HG03139 (cell line): ENCODE measurements around the gene DCC.

Experiments
- ATAC-seq: cut with Tn5 transposase; IDR thresholded peaks from one replicate; pipeline ENCODE4 v1.9.1; 2021; ENCODE audit not compliant: unreplicated experiment

DCC gene

GRCh38 chr18:52582061-52582460 lies 242.1 kb downstream of the DCC start:
- no peak for ATAC-seq

DNA sequence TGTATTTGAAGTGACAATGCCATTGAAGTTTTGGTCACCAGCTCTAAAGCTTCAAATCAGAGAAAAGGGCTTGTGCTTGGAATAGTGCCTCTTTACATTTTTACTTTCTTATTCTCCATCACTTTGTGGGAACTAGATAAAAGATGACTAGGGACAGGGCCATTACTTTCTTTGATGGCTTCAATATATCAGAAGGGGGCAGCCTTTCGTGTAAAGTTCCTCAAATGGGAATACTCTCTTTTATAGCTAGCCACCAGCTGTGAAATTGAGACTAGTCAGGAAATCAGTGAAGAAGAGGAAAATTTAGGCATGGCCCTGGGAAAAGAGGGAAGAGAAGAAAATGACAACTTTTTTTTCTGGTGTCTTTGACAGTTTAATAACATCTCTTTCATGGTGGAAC lies 242.5 kb downstream of the DCC start:
- no peak for ATAC-seq

- no peak for ATAC-seq
These were observed 248.9 kb downstream of the DCC start for GRCh38 chr18:52588931-52589330.

GRCh38 chr18:52596748-52597435 lies 256.9 kb downstream of the DCC start:
- ATAC-seq, result no peak

- ATAC-seq, result no peak
These were observed 258.9 kb downstream of the DCC start for GRCh38 chr18:52598921-52599320.

DNA sequence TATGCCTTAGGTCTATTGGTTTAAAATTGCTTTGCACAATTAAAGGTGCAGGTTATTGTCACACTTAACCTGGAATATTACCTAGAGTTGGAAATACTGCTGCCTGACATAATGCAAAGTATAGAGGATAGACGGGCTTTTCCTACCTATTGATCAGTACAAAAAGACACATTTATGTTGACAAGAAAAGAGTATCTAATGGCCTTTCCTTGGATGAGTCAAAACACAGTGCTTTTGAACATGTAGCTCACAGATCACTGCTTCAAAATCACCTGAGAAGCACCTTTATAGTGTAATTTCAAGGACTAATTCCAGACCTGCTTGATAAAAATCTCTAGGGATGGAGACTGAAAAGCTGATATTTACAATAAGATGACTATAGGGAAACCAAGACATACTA lies 262.8 kb downstream of the DCC start:
- no peak for ATAC-seq

DNA sequence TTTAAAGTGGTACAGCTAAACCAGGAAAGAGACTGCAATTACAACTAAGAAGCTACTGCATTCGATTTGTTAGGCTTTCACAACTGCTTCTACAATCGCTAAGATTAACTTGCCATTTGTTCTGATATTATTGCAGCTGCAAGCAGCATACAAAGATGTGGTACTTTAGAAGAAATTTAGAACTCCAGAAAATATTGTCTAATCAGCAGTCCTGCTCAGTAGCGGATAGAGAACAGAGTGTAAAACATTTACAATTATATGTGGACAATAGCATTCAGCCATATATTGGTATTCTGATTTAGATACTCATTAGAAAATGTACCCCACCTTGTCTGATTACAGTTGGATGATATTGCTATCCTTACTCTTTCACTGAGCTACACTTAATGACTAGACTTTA lies 265.3 kb downstream of the DCC start:
- ATAC-seq, result no peak

DNA sequence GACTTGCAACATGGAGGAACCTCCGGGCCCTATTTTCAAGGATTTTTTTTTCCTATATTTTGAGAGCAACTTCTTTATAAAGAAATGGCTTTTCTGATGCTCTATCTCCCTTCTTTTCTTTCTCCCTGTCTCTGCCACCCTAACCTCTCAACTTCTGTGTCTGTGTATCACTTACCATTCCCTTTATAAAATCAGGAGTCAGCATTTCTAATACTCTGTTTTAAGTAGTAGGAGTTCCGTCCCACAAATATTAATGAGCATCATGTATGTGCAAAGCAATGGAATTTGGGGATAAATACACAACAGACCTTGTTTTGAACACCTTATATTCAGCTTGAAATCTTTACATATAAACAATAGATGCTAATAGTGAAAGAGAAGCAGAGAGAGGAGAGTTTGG lies 268.0 kb downstream of the DCC start:
- no peak for ATAC-seq

DNA sequence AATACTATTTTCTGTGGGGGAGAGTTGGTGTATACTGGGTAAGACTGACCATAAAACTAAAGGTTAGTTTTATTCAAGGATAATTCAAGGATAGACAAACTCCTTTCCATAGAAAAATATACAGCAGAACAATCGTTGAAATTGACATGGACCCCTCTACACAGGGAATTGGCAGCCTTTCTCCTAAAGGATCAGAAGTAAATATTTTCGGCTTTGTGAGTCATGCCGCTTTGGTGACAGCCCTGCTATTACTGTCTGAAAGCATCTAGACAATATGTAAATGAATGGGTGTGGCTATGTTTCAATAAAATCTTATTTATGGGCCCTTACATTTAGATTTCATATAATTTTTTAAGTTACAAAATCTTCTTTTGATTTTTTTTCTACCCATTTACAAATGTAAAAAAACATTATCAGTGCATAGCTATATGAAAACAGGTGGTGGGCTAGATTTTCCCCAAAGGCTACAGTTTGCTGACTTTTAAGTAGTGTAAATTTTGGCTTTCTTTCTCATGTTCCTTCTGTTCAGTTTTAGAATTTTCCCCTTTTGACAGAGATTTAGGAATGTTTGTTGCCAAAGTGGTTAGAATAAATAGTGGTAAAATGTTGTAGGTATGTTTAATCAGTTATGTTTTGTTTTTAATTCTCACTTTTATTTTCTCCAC lies 270.6 kb downstream of the DCC start:
- ATAC-seq, result no peak

DNA sequence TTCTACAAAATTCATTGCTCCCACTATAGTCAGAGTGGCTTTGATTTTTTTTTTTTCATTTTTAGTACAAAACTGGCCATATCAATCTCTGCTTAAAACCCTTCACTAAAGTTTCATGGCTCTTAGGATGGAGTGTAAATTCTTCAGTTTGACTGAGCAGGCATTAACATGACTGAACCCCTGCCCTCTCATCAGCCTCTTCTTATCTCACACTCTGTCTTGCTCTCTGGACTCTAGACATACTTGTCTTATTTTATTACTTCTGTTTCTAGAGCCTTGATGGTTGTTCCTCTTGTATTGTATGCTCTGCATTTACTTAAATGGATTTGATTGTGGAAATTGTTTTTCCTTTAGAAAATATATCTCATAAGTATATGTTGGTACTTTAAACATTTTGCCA lies 272.4 kb downstream of the DCC start:
- ATAC-seq, result no peak

GRCh38 chr18:52615321-52615720 lies 275.3 kb downstream of the DCC start:
- no peak for ATAC-seq

DNA sequence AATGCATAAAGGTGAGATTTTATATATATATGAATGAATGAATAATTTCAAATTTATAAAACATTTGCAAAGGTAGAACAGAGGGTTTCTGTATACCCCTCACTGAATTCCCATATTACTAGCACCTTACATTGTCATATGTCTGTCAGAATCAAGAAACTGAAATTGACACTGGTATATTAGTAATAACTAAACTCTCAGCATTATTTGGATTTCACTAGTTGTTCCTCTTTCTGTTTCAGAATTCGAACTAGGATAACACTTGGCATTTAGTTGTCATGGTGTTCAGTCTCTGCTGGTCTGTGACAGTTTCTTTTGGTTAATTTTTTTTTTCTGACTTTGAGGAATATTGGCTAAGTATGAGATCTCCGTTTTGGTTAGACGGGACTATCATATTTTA lies 275.9 kb downstream of the DCC start:
- no peak for ATAC-seq

DNA sequence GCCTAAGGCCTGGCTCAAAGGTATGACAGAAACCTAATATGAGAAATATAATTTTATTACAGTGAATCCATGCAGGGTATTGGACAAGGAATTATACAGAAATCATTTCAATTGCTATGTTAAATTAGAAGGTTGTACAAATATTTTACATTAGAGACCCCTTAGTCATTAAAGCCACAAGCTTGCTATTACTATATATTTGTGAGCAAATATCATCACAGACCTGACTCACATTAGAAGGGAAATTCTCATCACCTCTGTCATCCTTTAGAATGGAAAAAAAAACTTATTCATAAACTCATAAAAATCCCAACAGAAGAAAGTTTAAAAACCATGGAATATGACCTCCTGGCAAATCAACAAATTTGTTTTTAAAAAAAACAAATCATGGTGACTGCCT lies 277.9 kb downstream of the DCC start:
- no peak for ATAC-seq

GRCh38 chr18:52620926-52621439 lies 281.0 kb downstream of the DCC start:
- ATAC-seq, result no peak

DNA sequence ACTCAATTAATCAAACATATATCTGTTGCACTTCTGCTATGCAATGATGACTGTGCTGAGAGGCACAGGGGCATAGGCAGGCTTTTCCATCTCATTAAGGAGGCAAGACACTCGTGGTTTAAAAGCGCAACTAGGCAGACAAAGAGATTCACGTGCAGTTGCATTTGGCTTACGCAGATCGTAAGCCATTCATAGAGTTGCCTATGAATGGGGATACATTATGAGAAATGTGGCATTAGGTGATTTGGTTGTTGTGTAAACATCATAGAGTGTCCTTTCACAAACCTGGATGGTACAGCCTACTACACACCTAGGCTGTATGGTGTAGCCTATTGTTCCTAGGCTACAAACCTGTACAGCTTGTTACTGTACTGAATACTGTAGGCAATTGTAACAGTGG lies 284.7 kb downstream of the DCC start:
- ATAC-seq, result no peak

DNA sequence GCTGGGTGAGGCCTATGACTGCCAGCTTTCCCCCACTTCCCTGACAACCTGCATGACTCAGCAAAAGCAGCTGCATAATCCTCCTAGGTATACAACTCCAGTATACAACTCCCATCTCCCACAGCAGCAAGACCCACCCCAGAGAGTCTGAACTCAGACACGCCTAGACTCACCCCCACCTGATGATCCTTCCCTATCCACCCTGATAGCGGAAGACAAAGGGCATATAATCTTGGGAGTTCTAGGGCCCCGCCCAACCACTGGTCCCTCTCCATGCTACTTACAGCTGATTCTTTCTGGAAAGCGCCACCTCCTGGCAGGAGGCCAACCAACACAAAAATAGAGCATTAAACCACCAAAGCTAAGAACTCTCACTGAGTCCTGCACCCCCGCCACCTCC lies 296.5 kb downstream of the DCC start:
- no peak for ATAC-seq

DNA sequence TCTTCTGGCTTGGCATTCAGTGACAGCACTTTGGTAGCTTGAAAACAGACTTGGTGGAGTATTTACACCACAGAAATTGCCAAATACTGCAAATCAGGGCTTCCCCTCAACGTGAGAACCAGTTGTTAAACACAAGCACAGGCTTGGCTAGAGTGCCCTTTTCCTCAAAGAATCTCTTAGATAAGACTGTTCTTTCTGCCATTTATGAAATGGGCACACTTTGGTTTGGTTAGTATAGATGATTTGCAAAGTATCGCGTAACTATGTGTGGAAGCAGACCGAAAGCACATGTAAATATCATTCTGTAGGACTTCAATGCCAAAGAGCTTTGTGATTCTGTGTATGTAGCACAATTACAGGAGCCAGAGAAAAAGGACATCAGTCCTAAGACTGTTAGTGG lies 308.2 kb downstream of the DCC start:
- ATAC-seq, result no peak

DNA sequence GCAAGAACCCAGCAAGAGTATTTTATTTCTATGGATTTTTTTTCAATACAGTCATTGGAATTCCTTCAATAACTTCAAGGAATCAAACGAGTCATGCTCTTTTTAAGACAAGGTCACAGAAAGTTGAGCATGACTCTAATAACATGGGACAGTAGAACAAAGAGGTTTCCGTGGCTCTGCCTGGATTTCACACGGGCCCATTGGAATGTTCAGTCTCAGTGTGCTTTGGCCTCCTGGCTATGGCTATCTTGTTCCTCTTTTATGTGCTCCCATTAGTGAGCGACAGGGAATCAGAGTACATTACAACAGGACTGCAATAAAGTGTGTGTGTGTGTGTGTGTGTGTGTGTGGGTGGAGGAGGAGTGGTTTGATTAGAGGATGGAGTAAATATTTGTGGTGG lies 312.4 kb downstream of the DCC start:
- ATAC-seq, result no peak

- ATAC-seq, result no peak
These were observed 317.2 kb downstream of the DCC start for GRCh38 chr18:52657043-52657805.

GRCh38 chr18:52667463-52668065 lies 327.6 kb downstream of the DCC start:
- ATAC-seq, result no peak

DNA sequence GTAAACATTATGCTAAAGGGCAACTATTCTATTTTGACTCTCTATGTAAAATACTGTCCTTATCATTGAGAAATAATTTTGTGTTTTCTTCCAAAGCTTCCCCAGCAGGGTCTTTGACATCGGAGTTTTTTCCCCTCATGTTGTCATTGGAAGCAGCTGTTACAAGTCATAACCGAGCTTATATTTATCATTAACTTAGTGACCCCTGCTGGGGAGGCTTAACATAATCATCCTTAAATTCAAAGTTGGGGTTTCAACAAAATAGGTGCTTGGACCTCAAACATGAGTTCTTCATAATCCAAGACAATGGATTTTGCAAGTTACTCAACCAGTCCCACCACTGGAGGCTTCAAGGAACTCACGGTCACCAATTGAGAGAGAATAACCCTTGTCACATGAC lies 330.9 kb downstream of the DCC start:
- ATAC-seq, result no peak

DNA sequence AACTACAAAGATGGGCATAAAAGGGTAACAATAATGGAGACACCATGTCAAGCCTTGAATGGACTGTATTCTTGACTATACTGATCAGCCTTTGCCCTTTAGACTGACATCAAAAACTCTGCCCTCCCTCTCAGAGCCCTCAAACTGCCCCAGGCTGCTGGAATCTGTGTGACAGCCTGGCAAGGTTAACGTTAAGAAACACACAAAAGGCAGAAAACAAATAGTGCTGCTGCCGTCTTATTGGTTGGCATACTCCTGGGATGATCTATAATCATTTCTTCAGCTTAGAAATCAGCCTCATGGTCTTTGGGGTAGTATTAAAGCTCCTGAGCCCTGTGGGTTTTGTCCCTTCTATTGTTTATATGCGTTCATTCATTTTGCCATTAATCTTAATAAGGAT lies 338.0 kb downstream of the DCC start:
- ATAC-seq, result no peak
